WTC11 (cell line): ENCODE results near the gene FANCD2.

ENCODE experiments used
- CREB1 ChIP-seq: sonication (generic); formaldehyde crosslinking; IDR thresholded peaks from 2 replicates; pipeline ENCODE4 v1.8.0; 2023; ENCODE audit warnings: mild to moderate bottlenecking, missing genetic modification reagents
- SMAD4 ChIP-seq: sonication (generic); formaldehyde crosslinking; IDR thresholded peaks from 2 replicates; pipeline ENCODE4 v1.8.0; 2022; ENCODE audit warnings: mild to moderate bottlenecking, missing genetic modification reagents
- TEAD4 ChIP-seq: sonication (generic); formaldehyde crosslinking; IDR thresholded peaks from 2 replicates; pipeline ENCODE4 v1.8.0; 2022; ENCODE audit warnings: mild to moderate bottlenecking, missing genetic modification reagents
- ZNF671 ChIP-seq: fragments of 250-450 bp; sonication (Bioruptor Pico); IDR thresholded peaks from 2 replicates; pipeline ENCODE4 v1.8.0; 2021; ENCODE audit warnings: mild to moderate bottlenecking
- TF ChIP-seq, protein P1 (sequence below): sonication (generic); formaldehyde crosslinking; IDR thresholded peaks from 2 replicates; pipeline ENCODE4 v1.8.0; 2022; ENCODE audit warnings: missing genetic modification reagents
- TF ChIP-seq, protein P2 (sequence below): sonication (generic); formaldehyde crosslinking; IDR thresholded peaks from 2 replicates; pipeline ENCODE4 v1.8.0; 2022; ENCODE audit warnings: mild to moderate bottlenecking, missing genetic modification reagents
- TF ChIP-seq, protein P3 (sequence below): fragments of 200-600 bp; IDR thresholded peaks from 2 replicates; pipeline ENCODE4 v1.8.0; 2022; ENCODE audit warnings: antibody characterized with exemption
- TF ChIP-seq, protein P4 (sequence below): sonication (generic); formaldehyde crosslinking; IDR thresholded peaks from 2 replicates; pipeline ENCODE4 v1.8.1; 2023; ENCODE audit warnings: mild to moderate bottlenecking, missing genetic modification reagents
- TF ChIP-seq, protein P5 (sequence below): sonication (generic); formaldehyde crosslinking; IDR thresholded peaks from 2 replicates; pipeline ENCODE4 v1.8.1; 2023; ENCODE audit warnings: mild to moderate bottlenecking, missing genetic modification reagents, moderate library complexity
- TF ChIP-seq, protein P6 (sequence below): sonication (generic); formaldehyde crosslinking; IDR thresholded peaks from 2 replicates; pipeline ENCODE4 v1.8.0; 2022; ENCODE audit warnings: mild to moderate bottlenecking, missing genetic modification reagents
- TF ChIP-seq, protein P7 (sequence below): sonication (generic); formaldehyde crosslinking; conservative IDR thresholded peaks from 2 replicates; pipeline ENCODE4 v1.8.1; 2022; ENCODE audit warnings: mild to moderate bottlenecking, missing genetic modification reagents
- TF ChIP-seq, protein P8 (sequence below): fragments of 250-450 bp; sonication (Bioruptor Pico); IDR thresholded peaks from 2 replicates; pipeline ENCODE4 v2.1.2; 2022; ENCODE audit warnings: mild to moderate bottlenecking, moderate library complexity
- TF ChIP-seq, protein P9 (sequence below): sonication (generic); formaldehyde crosslinking; IDR thresholded peaks from 2 replicates; pipeline ENCODE4 v1.8.0; 2023; ENCODE audit warnings: mild to moderate bottlenecking, missing genetic modification reagents
- TF ChIP-seq, protein P10 (sequence below): sonication (generic); formaldehyde crosslinking; IDR thresholded peaks from 2 replicates; pipeline ENCODE4 v1.8.1; 2022; ENCODE audit warnings: mild to moderate bottlenecking, missing genetic modification reagents, moderate library complexity, borderline replicate concordance

DNA sequence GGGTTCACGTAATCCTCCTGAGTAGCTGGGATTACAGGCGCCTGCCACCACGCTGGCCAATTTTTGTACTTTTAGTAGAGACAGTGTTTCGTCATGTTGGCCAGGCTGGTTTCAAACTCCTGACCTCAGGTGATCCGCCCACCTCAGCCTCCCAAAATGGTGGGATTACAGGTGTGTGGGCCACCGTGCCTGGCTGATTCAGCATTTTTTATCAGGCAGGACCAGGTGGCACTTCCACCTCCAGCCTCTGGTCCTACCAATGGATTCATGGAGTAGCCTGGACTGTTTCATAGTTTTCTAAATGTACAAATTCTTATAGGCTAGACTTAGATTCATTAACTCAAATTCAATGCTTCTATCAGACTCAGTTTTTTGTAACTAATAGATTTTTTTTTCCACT is 124.8 kb downstream of the FANCD2 start:
- TF ChIP-seq, protein P1, sequence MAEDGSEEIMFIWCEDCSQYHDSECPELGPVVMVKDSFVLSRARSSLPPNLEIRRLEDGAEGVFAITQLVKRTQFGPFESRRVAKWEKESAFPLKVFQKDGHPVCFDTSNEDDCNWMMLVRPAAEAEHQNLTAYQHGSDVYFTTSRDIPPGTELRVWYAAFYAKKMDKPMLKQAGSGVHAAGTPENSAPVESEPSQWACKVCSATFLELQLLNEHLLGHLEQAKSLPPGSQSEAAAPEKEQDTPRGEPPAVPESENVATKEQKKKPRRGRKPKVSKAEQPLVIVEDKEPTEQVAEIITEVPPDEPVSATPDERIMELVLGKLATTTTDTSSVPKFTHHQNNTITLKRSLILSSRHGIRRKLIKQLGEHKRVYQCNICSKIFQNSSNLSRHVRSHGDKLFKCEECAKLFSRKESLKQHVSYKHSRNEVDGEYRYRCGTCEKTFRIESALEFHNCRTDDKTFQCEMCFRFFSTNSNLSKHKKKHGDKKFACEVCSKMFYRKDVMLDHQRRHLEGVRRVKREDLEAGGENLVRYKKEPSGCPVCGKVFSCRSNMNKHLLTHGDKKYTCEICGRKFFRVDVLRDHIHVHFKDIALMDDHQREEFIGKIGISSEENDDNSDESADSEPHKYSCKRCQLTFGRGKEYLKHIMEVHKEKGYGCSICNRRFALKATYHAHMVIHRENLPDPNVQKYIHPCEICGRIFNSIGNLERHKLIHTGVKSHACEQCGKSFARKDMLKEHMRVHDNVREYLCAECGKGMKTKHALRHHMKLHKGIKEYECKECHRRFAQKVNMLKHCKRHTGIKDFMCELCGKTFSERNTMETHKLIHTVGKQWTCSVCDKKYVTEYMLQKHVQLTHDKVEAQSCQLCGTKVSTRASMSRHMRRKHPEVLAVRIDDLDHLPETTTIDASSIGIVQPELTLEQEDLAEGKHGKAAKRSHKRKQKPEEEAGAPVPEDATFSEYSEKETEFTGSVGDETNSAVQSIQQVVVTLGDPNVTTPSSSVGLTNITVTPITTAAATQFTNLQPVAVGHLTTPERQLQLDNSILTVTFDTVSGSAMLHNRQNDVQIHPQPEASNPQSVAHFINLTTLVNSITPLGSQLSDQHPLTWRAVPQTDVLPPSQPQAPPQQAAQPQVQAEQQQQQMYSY (CRISPR knock-in tag): no peak
- no peak for TF ChIP-seq TEAD4 (CRISPR knock-in tag)
- TF ChIP-seq, protein P2, sequence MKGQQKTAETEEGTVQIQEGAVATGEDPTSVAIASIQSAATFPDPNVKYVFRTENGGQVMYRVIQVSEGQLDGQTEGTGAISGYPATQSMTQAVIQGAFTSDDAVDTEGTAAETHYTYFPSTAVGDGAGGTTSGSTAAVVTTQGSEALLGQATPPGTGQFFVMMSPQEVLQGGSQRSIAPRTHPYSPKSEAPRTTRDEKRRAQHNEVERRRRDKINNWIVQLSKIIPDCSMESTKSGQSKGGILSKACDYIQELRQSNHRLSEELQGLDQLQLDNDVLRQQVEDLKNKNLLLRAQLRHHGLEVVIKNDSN: no peak
- TF ChIP-seq ZNF671 (CRISPR knock-in tag): no peak
- TF ChIP-seq CREB1 (CRISPR knock-in tag): no peak
- TF ChIP-seq, protein P3, sequence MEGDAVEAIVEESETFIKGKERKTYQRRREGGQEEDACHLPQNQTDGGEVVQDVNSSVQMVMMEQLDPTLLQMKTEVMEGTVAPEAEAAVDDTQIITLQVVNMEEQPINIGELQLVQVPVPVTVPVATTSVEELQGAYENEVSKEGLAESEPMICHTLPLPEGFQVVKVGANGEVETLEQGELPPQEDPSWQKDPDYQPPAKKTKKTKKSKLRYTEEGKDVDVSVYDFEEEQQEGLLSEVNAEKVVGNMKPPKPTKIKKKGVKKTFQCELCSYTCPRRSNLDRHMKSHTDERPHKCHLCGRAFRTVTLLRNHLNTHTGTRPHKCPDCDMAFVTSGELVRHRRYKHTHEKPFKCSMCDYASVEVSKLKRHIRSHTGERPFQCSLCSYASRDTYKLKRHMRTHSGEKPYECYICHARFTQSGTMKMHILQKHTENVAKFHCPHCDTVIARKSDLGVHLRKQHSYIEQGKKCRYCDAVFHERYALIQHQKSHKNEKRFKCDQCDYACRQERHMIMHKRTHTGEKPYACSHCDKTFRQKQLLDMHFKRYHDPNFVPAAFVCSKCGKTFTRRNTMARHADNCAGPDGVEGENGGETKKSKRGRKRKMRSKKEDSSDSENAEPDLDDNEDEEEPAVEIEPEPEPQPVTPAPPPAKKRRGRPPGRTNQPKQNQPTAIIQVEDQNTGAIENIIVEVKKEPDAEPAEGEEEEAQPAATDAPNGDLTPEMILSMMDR: no peak
- TF ChIP-seq, protein P4, sequence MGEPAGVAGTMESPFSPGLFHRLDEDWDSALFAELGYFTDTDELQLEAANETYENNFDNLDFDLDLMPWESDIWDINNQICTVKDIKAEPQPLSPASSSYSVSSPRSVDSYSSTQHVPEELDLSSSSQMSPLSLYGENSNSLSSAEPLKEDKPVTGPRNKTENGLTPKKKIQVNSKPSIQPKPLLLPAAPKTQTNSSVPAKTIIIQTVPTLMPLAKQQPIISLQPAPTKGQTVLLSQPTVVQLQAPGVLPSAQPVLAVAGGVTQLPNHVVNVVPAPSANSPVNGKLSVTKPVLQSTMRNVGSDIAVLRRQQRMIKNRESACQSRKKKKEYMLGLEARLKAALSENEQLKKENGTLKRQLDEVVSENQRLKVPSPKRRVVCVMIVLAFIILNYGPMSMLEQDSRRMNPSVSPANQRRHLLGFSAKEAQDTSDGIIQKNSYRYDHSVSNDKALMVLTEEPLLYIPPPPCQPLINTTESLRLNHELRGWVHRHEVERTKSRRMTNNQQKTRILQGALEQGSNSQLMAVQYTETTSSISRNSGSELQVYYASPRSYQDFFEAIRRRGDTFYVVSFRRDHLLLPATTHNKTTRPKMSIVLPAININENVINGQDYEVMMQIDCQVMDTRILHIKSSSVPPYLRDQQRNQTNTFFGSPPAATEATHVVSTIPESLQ (CRISPR knock-in tag): no peak
- TF ChIP-seq, protein P5, sequence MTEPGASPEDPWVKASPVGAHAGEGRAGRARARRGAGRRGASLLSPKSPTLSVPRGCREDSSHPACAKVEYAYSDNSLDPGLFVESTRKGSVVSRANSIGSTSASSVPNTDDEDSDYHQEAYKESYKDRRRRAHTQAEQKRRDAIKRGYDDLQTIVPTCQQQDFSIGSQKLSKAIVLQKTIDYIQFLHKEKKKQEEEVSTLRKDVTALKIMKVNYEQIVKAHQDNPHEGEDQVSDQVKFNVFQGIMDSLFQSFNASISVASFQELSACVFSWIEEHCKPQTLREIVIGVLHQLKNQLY: no peak
- TF ChIP-seq, protein P6, sequence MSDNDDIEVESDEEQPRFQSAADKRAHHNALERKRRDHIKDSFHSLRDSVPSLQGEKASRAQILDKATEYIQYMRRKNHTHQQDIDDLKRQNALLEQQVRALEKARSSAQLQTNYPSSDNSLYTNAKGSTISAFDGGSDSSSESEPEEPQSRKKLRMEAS (CRISPR knock-in tag): no peak
- no peak for TF ChIP-seq SMAD4 (CRISPR knock-in tag)
- TF ChIP-seq, protein P7, sequence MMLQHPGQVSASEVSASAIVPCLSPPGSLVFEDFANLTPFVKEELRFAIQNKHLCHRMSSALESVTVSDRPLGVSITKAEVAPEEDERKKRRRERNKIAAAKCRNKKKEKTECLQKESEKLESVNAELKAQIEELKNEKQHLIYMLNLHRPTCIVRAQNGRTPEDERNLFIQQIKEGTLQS: no peak
- TF ChIP-seq, protein P8, sequence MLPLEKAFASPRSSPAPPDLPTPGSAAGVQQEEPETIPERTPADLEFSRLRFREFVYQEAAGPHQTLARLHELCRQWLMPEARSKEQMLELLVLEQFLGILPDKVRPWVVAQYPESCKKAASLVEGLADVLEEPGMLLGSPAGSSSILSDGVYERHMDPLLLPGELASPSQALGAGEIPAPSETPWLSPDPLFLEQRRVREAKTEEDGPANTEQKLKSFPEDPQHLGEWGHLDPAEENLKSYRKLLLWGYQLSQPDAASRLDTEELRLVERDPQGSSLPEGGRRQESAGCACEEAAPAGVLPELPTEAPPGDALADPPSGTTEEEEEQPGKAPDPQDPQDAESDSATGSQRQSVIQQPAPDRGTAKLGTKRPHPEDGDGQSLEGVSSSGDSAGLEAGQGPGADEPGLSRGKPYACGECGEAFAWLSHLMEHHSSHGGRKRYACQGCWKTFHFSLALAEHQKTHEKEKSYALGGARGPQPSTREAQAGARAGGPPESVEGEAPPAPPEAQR: no peak
- TF ChIP-seq, protein P9, sequence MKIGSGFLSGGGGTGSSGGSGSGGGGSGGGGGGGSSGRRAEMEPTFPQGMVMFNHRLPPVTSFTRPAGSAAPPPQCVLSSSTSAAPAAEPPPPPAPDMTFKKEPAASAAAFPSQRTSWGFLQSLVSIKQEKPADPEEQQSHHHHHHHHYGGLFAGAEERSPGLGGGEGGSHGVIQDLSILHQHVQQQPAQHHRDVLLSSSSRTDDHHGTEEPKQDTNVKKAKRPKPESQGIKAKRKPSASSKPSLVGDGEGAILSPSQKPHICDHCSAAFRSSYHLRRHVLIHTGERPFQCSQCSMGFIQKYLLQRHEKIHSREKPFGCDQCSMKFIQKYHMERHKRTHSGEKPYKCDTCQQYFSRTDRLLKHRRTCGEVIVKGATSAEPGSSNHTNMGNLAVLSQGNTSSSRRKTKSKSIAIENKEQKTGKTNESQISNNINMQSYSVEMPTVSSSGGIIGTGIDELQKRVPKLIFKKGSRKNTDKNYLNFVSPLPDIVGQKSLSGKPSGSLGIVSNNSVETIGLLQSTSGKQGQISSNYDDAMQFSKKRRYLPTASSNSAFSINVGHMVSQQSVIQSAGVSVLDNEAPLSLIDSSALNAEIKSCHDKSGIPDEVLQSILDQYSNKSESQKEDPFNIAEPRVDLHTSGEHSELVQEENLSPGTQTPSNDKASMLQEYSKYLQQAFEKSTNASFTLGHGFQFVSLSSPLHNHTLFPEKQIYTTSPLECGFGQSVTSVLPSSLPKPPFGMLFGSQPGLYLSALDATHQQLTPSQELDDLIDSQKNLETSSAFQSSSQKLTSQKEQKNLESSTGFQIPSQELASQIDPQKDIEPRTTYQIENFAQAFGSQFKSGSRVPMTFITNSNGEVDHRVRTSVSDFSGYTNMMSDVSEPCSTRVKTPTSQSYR (CRISPR knock-in tag): no peak
- TF ChIP-seq, protein P10, sequence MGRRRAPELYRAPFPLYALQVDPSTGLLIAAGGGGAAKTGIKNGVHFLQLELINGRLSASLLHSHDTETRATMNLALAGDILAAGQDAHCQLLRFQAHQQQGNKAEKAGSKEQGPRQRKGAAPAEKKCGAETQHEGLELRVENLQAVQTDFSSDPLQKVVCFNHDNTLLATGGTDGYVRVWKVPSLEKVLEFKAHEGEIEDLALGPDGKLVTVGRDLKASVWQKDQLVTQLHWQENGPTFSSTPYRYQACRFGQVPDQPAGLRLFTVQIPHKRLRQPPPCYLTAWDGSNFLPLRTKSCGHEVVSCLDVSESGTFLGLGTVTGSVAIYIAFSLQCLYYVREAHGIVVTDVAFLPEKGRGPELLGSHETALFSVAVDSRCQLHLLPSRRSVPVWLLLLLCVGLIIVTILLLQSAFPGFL (CRISPR knock-in tag): no peak
